Liver (tissue), 3 donors: ENCODE results near the gene GNAT1.

Experiments
- ATF3 ChIP-seq: IDR thresholded peaks from 2 replicates; pipeline ENCODE4 v1.6.1; 2016; ENCODE audit warnings: antibody characterized with exemption
- CTCF ChIP-seq: fragments of 150-350 bp; IDR thresholded peaks from 2 replicates; pipeline ENCODE4 v1.5.1; 2017; ENCODE audit warnings: improper control_type of control experiment, low read depth, low read length; ENCODE audit not compliant: missing input control
- EGR1 ChIP-seq, 2 donors: IDR thresholded peaks; 2 replicates each; pipeline ENCODE4 v1.6.1; 2016 to 2018; ENCODE audit warnings: antibody characterized with exemption in 2 of 2, low read depth in 2 of 2
- GABPA ChIP-seq, 2 donors: IDR thresholded peaks in 1 of 2; conservative IDR thresholded peaks in 1 of 2; 2 replicates each; pipeline ENCODE4 v1.6.1; 2016; ENCODE audit warnings: antibody characterized with exemption in 2 of 2, mild to moderate bottlenecking in 1 of 2, moderate library complexity in 1 of 2
- HNF4A ChIP-seq, 2 donors: conservative IDR thresholded peaks; 2 replicates each; pipeline ENCODE4 v1.6.1; 2016; ENCODE audit warnings: antibody characterized with exemption in 2 of 2, mild to moderate bottlenecking in 2 of 2
- JUND ChIP-seq, 2 donors: IDR thresholded peaks; 2 replicates each; pipeline ENCODE4 v1.6.1; 2016; ENCODE audit warnings: antibody characterized with exemption in 2 of 2
- MAX ChIP-seq: IDR thresholded peaks from 2 replicates; pipeline ENCODE4 v1.6.1; 2016; ENCODE audit warnings: antibody characterized with exemption
- RAD21 ChIP-seq, 2 donors: IDR thresholded peaks; 2 replicates each; pipeline ENCODE4 v1.6.1; 2016; ENCODE audit warnings: antibody characterized with exemption in 2 of 2, mild to moderate bottlenecking in 2 of 2
- REST ChIP-seq: IDR thresholded peaks from 2 replicates; pipeline ENCODE4 v1.6.1; 2016; ENCODE audit warnings: antibody characterized with exemption, mild to moderate bottlenecking
- RXRA ChIP-seq, 2 donors: IDR thresholded peaks; 2 replicates each; pipeline ENCODE4 v1.6.1; 2017 to 2018; ENCODE audit warnings: antibody characterized with exemption in 2 of 2, mild to moderate bottlenecking in 1 of 2
- SP1 ChIP-seq: IDR thresholded peaks from 2 replicates; pipeline ENCODE4 v1.6.1; 2018; ENCODE audit warnings: antibody characterized with exemption, mild to moderate bottlenecking
- TAF1 ChIP-seq: conservative IDR thresholded peaks from 2 replicates; pipeline ENCODE4 v1.6.1; 2016; ENCODE audit warnings: antibody characterized with exemption, mild to moderate bottlenecking
- YY1 ChIP-seq: IDR thresholded peaks from 2 replicates; pipeline ENCODE4 v1.6.1; 2016; ENCODE audit warnings: antibody characterized with exemption, mild to moderate bottlenecking
- ZBTB33 ChIP-seq: IDR thresholded peaks from 2 replicates; pipeline ENCODE4 v1.6.1; 2016; ENCODE audit warnings: antibody characterized with exemption
- donor health status: healthy.
- donor health status: healthy.

- TF ChIP-seq CTCF (no peak), EGR1 (IDR thresholded peaks at IDR 0.05; ENCODE audit: low read depth in 2 of 2) (no peak), ATF3 (no peak), JUND (IDR thresholded peaks at IDR 0.05) (no peak), TAF1 (no peak), REST (no peak), MAX (no peak), RAD21 (IDR thresholded peaks at IDR 0.05) (no peak), GABPA (IDR thresholded peaks at IDR 0.05 in 1 of 2, conservative IDR thresholded peaks at IDR 0.05 in 1 of 2) (no peak), YY1 (no peak), SP1 (no peak), RXRA (IDR thresholded peaks at IDR 0.05) (no peak), ZBTB33 (no peak), HNF4A (conservative IDR thresholded peaks at IDR 0.05) (no peak)
Observed at GRCh38 chr3:50226888-50227389, 35.5 kb downstream of the GNAT1 start.
